ENCODE results near the gene TPMT. TPM values are rescaled to one million over a fixed set of nuclear protein-coding genes. Genes with fewer than 3 reads are reported as not detected.
"Not testable (repeated sequence)": the region's sequence is repeated elsewhere in the genome, so short reads cannot be mapped to it uniquely, and the experiment has no call there.

The TPMT gene
- polyA plus RNA-seq, 4 donors = 24.5 to 74.8 (median 50.1) TPM

- FAIRE-seq = no peak
- Histone ChIP-seq H3K27me3 (ENCODE audit: control insufficient read depth in 3 of 3, insufficient read depth in 3 of 3, low read length in 3 of 3) (no peaks in the 10 kb centered on the region), H3K27ac (ENCODE audit: low read depth in 1 of 3, low read length in 2 of 3) (no peak overlapping the region), H3K36me3 (ENCODE audit: control insufficient read depth in 3 of 3, insufficient read depth in 2 of 3, low read depth in 1 of 3, low read length in 3 of 3) (peaks cover 0 to 5% (median 0%) of the 10 kb centered on the region in 3 donors), H3K4me3 (ENCODE audit: low read depth in 1 of 3, low read length in 3 of 3) (peak overlapping the region in 1 of 3 donors; percentile 31), H3K4me1 (ENCODE audit: control insufficient read depth in 3 of 3, insufficient read depth in 2 of 3, low read depth in 1 of 3, low read length in 2 of 3) (peaks cover 0 to 13% (median 0%) of the 10 kb centered on the region in 3 donors), H3K9me3 (ENCODE audit: control insufficient read depth in 2 of 2, insufficient read depth in 1 of 2, low read depth in 1 of 2, low read length in 1 of 2) (no peaks in the 10 kb centered on the region)
- DNase-seq = no peak
Observed at GRCh38 chr6:18153311-18153703, 1.6 kb downstream of the TPMT start.

GRCh38 chr6:18151801-18152200 is 3.1 kb downstream of the TPMT start:
- no peak for FAIRE-seq
- 70 to 86% (median 83%) methylated on average over 3 of the region's 3 CpGs for WGBS, 3 donors

GRCh38 chr6:18151391-18151790 is 3.5 kb downstream of the TPMT start:
- peaks cover 0 to 15% (median 0%) of the 10 kb centered on the region in 3 donors for H3K4me1 ChIP-seq (ENCODE audit: control insufficient read depth in 3 of 3, insufficient read depth in 2 of 3, low read depth in 1 of 3, low read length in 2 of 3)
- not testable (repeated sequence) for H3K27me3 ChIP-seq (ENCODE audit: control insufficient read depth in 3 of 3, insufficient read depth in 3 of 3, low read length in 3 of 3); DNase-seq; H3K9me3 ChIP-seq (ENCODE audit: control insufficient read depth in 2 of 2, insufficient read depth in 1 of 2, low read depth in 1 of 2, low read length in 1 of 2); H3K36me3 ChIP-seq (ENCODE audit: control insufficient read depth in 3 of 3, insufficient read depth in 2 of 3, low read depth in 1 of 3, low read length in 3 of 3); H3K4me3 ChIP-seq (ENCODE audit: low read depth in 1 of 3, low read length in 3 of 3); H3K27ac ChIP-seq (ENCODE audit: low read depth in 1 of 3, low read length in 2 of 3); FAIRE-seq
- WGBS, 3 donors = 94 to 100% (median 98%) methylated on average over 3 of the region's 3 CpGs

More at GRCh38 chr6:18151801-18152200, 3.1 kb downstream of the TPMT start:
- Histone ChIP-seq H3K36me3 (ENCODE audit: control insufficient read depth in 3 of 3, insufficient read depth in 2 of 3, low read depth in 1 of 3, low read length in 3 of 3) (peaks cover 0 to 5% (median 0%) of the 10 kb centered on the region in 3 donors), H3K4me3 (ENCODE audit: low read depth in 1 of 3, low read length in 3 of 3) (no peak overlapping the region), H3K9me3 (ENCODE audit: control insufficient read depth in 2 of 2, insufficient read depth in 1 of 2, low read depth in 1 of 2, low read length in 1 of 2) (no peaks in the 10 kb centered on the region), H3K4me1 (ENCODE audit: control insufficient read depth in 3 of 3, insufficient read depth in 2 of 3, low read depth in 1 of 3, low read length in 2 of 3) (peaks cover 0 to 15% (median 0%) of the 10 kb centered on the region in 3 donors), H3K27ac (ENCODE audit: low read depth in 1 of 3, low read length in 2 of 3) (no peak overlapping the region), H3K27me3 (ENCODE audit: control insufficient read depth in 3 of 3, insufficient read depth in 3 of 3, low read length in 3 of 3) (no peaks in the 10 kb centered on the region)
- no peak for DNase-seq

- Histone ChIP-seq H3K27me3 (ENCODE audit: control insufficient read depth in 3 of 3, insufficient read depth in 3 of 3, low read length in 3 of 3) (no peaks in the 10 kb centered on the region), H3K27ac (ENCODE audit: low read depth in 1 of 3, low read length in 2 of 3) (peak overlapping the region in 2 of 3 donors; percentile 21 to 81), H3K4me1 (ENCODE audit: control insufficient read depth in 3 of 3, insufficient read depth in 2 of 3, low read depth in 1 of 3, low read length in 2 of 3) (peaks cover 0 to 7% (median 0%) of the 10 kb centered on the region in 3 donors), H3K4me3 (ENCODE audit: low read depth in 1 of 3, low read length in 3 of 3) (no peak overlapping the region), H3K9me3 (ENCODE audit: control insufficient read depth in 2 of 2, insufficient read depth in 1 of 2, low read depth in 1 of 2, low read length in 1 of 2) (no peaks in the 10 kb centered on the region), H3K36me3 (ENCODE audit: control insufficient read depth in 3 of 3, insufficient read depth in 2 of 3, low read depth in 1 of 3, low read length in 3 of 3) (peaks cover 0 to 5% (median 0%) of the 10 kb centered on the region in 3 donors)
- WGBS, 3 donors = 35 to 77% (median 53%) methylated on average over 5 of the region's 5 CpGs
- DNase-seq = peak; percentile 85 to 92
- no peak for FAIRE-seq
Observed at GRCh38 chr6:18148304-18149025, 6.4 kb downstream of the TPMT start.

- DNase-seq = peak in 1 of 2 donors; percentile 43
- no peak for FAIRE-seq
- peaks cover 5 to 9% (median 6%) of the 10 kb centered on the region in 3 donors for H3K36me3 ChIP-seq (ENCODE audit: control insufficient read depth in 3 of 3, insufficient read depth in 2 of 3, low read depth in 1 of 3, low read length in 3 of 3)
Observed at GRCh38 chr6:18147616-18148015, 7.3 kb downstream of the TPMT start.

GRCh38 chr6:18147160-18147559 is 7.7 kb downstream of the TPMT start:
- WGBS, 3 donors = 5 to 55% (median 19%) methylated on average over 2 of the region's 2 CpGs
- FAIRE-seq = peak; percentile 71
- peak overlapping the region in 1 of 3 donors; percentile 81 for H3K27ac ChIP-seq (ENCODE audit: low read depth in 1 of 3, low read length in 2 of 3)

More at GRCh38 chr6:18147616-18148015, 7.3 kb downstream of the TPMT start:
- Histone ChIP-seq H3K27me3 (ENCODE audit: control insufficient read depth in 3 of 3, insufficient read depth in 3 of 3, low read length in 3 of 3) (no peaks in the 10 kb centered on the region), H3K4me3 (ENCODE audit: low read depth in 1 of 3, low read length in 3 of 3) (no peak overlapping the region), H3K4me1 (ENCODE audit: control insufficient read depth in 3 of 3, insufficient read depth in 2 of 3, low read depth in 1 of 3, low read length in 2 of 3) (peaks cover 0 to 5% (median 0%) of the 10 kb centered on the region in 3 donors), H3K9me3 (ENCODE audit: control insufficient read depth in 2 of 2, insufficient read depth in 1 of 2, low read depth in 1 of 2, low read length in 1 of 2) (no peaks in the 10 kb centered on the region), H3K27ac (ENCODE audit: low read depth in 1 of 3, low read length in 2 of 3) (peak overlapping the region in 2 of 3 donors; percentile 11 to 81)
- 28 to 80% (median 65%) methylated on average over 2 of the region's 2 CpGs for WGBS, 3 donors

GRCh38 chr6:18142591-18142861 is 12.4 kb downstream of the TPMT start:
- H3K27ac ChIP-seq (ENCODE audit: low read depth in 1 of 3, low read length in 2 of 3) = no peak overlapping the region
- peaks cover 0 to 2% (median 2%) of the 10 kb centered on the region in 3 donors for H3K4me1 ChIP-seq (ENCODE audit: control insufficient read depth in 3 of 3, insufficient read depth in 2 of 3, low read depth in 1 of 3, low read length in 2 of 3)
- no peak for FAIRE-seq
- H3K4me3 ChIP-seq (ENCODE audit: low read depth in 1 of 3, low read length in 3 of 3) = no peak overlapping the region
- no peaks in the 10 kb centered on the region for H3K9me3 ChIP-seq (ENCODE audit: control insufficient read depth in 2 of 2, insufficient read depth in 1 of 2, low read depth in 1 of 2, low read length in 1 of 2)
- peaks cover 10 to 33% (median 19%) of the 10 kb centered on the region in 3 donors for H3K36me3 ChIP-seq (ENCODE audit: control insufficient read depth in 3 of 3, insufficient read depth in 2 of 3, low read depth in 1 of 3, low read length in 3 of 3)
- DNase-seq = no peak
- WGBS, 3 donors = 95 to 98% (median 97%) methylated on average over 3 of the region's 3 CpGs
- H3K27me3 ChIP-seq (ENCODE audit: control insufficient read depth in 3 of 3, insufficient read depth in 3 of 3, low read length in 3 of 3) = no peaks in the 10 kb centered on the region

More at GRCh38 chr6:18147160-18147559, 7.7 kb downstream of the TPMT start:
- Histone ChIP-seq H3K9me3 (ENCODE audit: control insufficient read depth in 2 of 2, insufficient read depth in 1 of 2, low read depth in 1 of 2, low read length in 1 of 2) (no peaks in the 10 kb centered on the region), H3K36me3 (ENCODE audit: control insufficient read depth in 3 of 3, insufficient read depth in 2 of 3, low read depth in 1 of 3, low read length in 3 of 3) (peaks cover 5 to 13% (median 9%) of the 10 kb centered on the region in 3 donors), H3K27me3 (ENCODE audit: control insufficient read depth in 3 of 3, insufficient read depth in 3 of 3, low read length in 3 of 3) (no peaks in the 10 kb centered on the region), H3K4me3 (ENCODE audit: low read depth in 1 of 3, low read length in 3 of 3) (no peak overlapping the region), H3K4me1 (ENCODE audit: control insufficient read depth in 3 of 3, insufficient read depth in 2 of 3, low read depth in 1 of 3, low read length in 2 of 3) (peaks cover 0 to 5% (median 0%) of the 10 kb centered on the region in 3 donors)
- peak; percentile 74 to 80 for DNase-seq

GRCh38 chr6:18141805-18142590 is 12.9 kb downstream of the TPMT start:
- WGBS, 3 donors = 85 to 90% (median 87%) methylated on average over 13 of the region's 13 CpGs
- no peaks in the 10 kb centered on the region for H3K9me3 ChIP-seq (ENCODE audit: control insufficient read depth in 2 of 2, insufficient read depth in 1 of 2, low read depth in 1 of 2, low read length in 1 of 2)
- H3K36me3 ChIP-seq (ENCODE audit: control insufficient read depth in 3 of 3, insufficient read depth in 2 of 3, low read depth in 1 of 3, low read length in 3 of 3) = peaks cover 10 to 36% (median 19%) of the 10 kb centered on the region in 3 donors
- no peak overlapping the region for H3K27ac ChIP-seq (ENCODE audit: low read depth in 1 of 3, low read length in 2 of 3)
- H3K4me3 ChIP-seq (ENCODE audit: low read depth in 1 of 3, low read length in 3 of 3) = no peak overlapping the region
- FAIRE-seq (no peak), DNase-seq (no peak)
- H3K27me3 ChIP-seq (ENCODE audit: control insufficient read depth in 3 of 3, insufficient read depth in 3 of 3, low read length in 3 of 3) = no peaks in the 10 kb centered on the region
- peaks cover 0 to 2% (median 0%) of the 10 kb centered on the region in 3 donors for H3K4me1 ChIP-seq (ENCODE audit: control insufficient read depth in 3 of 3, insufficient read depth in 2 of 3, low read depth in 1 of 3, low read length in 2 of 3)
